Neural cell (in vitro differentiated cells): ENCODE measurements around the gene ISLR2.
"Not testable (repeated sequence)": the region's sequence is repeated elsewhere in the genome, so short reads cannot be mapped to it uniquely, and the experiment has no call there.

Experiments used
- EP300 ChIP-seq: fragments of 450-650 bp; conservative IDR thresholded peaks from 2 replicates; pipeline ENCODE4 v1.6.1; 2014; ENCODE audit warnings: antibody characterized with exemption, mild to moderate bottlenecking, moderate library complexity; ENCODE audit not compliant: poor library complexity, severe bottlenecking
- EZH2 ChIP-seq: fragments of 200-600, 300-800 bp; shearing (Covaris generic), sonication (generic); IDR thresholded peaks from 2 replicates; pipeline ENCODE4 v1.6.1; 2014; ENCODE audit warnings: antibody characterized with exemption, low read length, borderline replicate concordance, mild to moderate bottlenecking; ENCODE audit not compliant: insufficient read depth, poor library complexity, severe bottlenecking
- MXI1 ChIP-seq: fragments of 450-650 bp; conservative IDR thresholded peaks from 2 replicates; pipeline ENCODE4 v1.6.1; 2014; ENCODE audit warnings: antibody characterized with exemption, mild to moderate bottlenecking; ENCODE audit not compliant: poor library complexity, severe bottlenecking
- POLR2AphosphoS5 ChIP-seq: IDR thresholded peaks from 2 replicates; pipeline ENCODE4 v1.6.1; 2012
- RAD21 ChIP-seq: fragments of 450-650 bp; conservative IDR thresholded peaks from 2 replicates; pipeline ENCODE4 v1.6.1; 2014; ENCODE audit warnings: antibody characterized with exemption, mild to moderate bottlenecking, moderate library complexity
- SMC3 ChIP-seq: fragments of 450-650 bp; conservative IDR thresholded peaks from 2 replicates; pipeline ENCODE4 v1.6.1; 2014; ENCODE audit warnings: antibody characterized with exemption, mild to moderate bottlenecking, moderate library complexity; ENCODE audit not compliant: poor library complexity
- TAF1 ChIP-seq: IDR thresholded peaks from 2 replicates; pipeline ENCODE4 v1.6.1; 2012; ENCODE audit warnings: low read depth
- TF ChIP-seq, protein P1 (sequence below): fragments of 450-650 bp; IDR thresholded peaks from 2 replicates; pipeline ENCODE4 v1.5.1; 2014; ENCODE audit warnings: antibody characterized with exemption, mild to moderate bottlenecking, moderate library complexity; ENCODE audit not compliant: poor library complexity, severe bottlenecking
- TF ChIP-seq, protein P2 (sequence below): IDR thresholded peaks from 2 replicates; pipeline ENCODE4 v1.6.1; 2012; ENCODE audit warnings: borderline replicate concordance

DNA sequence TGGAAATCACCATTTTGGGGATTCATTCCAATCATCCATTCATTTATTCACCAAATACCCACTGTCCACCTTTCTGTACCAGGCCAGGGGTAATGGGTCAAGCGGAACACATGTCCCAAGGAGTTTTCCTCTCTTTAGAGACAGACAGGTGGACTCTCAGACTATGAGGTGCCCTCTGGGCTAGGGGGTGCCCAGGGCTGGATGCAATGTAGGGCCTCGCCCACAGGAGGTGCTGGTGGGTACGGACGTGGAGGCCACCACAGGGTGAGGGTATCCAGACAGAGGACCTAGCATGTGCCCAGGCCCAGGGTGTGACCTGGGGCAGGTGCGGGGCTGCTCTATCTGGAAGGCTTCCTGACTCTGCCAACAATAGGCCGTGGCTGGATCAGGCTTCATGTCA lies 21.8 kb upstream of the ISLR2 start:
- TF ChIP-seq, protein P1, sequence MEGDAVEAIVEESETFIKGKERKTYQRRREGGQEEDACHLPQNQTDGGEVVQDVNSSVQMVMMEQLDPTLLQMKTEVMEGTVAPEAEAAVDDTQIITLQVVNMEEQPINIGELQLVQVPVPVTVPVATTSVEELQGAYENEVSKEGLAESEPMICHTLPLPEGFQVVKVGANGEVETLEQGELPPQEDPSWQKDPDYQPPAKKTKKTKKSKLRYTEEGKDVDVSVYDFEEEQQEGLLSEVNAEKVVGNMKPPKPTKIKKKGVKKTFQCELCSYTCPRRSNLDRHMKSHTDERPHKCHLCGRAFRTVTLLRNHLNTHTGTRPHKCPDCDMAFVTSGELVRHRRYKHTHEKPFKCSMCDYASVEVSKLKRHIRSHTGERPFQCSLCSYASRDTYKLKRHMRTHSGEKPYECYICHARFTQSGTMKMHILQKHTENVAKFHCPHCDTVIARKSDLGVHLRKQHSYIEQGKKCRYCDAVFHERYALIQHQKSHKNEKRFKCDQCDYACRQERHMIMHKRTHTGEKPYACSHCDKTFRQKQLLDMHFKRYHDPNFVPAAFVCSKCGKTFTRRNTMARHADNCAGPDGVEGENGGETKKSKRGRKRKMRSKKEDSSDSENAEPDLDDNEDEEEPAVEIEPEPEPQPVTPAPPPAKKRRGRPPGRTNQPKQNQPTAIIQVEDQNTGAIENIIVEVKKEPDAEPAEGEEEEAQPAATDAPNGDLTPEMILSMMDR = not testable (repeated sequence)
- TF ChIP-seq TAF1, POLR2AphosphoS5, EZH2, EP300, SMC3, RAD21, MXI1: not testable (repeated sequence)
- TF ChIP-seq, protein P2, sequence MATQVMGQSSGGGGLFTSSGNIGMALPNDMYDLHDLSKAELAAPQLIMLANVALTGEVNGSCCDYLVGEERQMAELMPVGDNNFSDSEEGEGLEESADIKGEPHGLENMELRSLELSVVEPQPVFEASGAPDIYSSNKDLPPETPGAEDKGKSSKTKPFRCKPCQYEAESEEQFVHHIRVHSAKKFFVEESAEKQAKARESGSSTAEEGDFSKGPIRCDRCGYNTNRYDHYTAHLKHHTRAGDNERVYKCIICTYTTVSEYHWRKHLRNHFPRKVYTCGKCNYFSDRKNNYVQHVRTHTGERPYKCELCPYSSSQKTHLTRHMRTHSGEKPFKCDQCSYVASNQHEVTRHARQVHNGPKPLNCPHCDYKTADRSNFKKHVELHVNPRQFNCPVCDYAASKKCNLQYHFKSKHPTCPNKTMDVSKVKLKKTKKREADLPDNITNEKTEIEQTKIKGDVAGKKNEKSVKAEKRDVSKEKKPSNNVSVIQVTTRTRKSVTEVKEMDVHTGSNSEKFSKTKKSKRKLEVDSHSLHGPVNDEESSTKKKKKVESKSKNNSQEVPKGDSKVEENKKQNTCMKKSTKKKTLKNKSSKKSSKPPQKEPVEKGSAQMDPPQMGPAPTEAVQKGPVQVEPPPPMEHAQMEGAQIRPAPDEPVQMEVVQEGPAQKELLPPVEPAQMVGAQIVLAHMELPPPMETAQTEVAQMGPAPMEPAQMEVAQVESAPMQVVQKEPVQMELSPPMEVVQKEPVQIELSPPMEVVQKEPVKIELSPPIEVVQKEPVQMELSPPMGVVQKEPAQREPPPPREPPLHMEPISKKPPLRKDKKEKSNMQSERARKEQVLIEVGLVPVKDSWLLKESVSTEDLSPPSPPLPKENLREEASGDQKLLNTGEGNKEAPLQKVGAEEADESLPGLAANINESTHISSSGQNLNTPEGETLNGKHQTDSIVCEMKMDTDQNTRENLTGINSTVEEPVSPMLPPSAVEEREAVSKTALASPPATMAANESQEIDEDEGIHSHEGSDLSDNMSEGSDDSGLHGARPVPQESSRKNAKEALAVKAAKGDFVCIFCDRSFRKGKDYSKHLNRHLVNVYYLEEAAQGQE = not testable (repeated sequence)
